HepG2 (cell line): ENCODE data around the gene HOXD3. TPM values are rescaled to one million over a fixed set of nuclear protein-coding genes. Genes with fewer than 3 reads are reported as not detected.

ENCODE experiments used
- ATAC-seq: fragments of 200-7000 bp; cut with Tn5 transposase; 3 replicates; pipeline ENCODE4 v1.9.1; 2020; ENCODE audit warnings: mild to moderate bottlenecking, moderate library complexity
- BruUV-seq: library from RNA; stranded (reverse); fragments of 400-500 nt; replicated peaks from 2 replicates; lab custom pipeline; 2021; lab: Mats Ljungman, UMichigan
- CTCF ChIA-PET: fragments of 300-600 bp; formaldehyde crosslinking; extraction: SDS; loops from one replicate; lab custom pipeline; 2021; ENCODE audit warnings: low total read pairs, inconsistent platforms, low intra/inter-chr PET ratio; lab: Yijun Ruan, JAX
- POLR2A ChIA-PET: fragments of 350-600 bp; sonication (Branson Sonifier 250); formaldehyde crosslinking; loops from one replicate; lab custom pipeline; 2020; ENCODE audit warnings: antibody characterized with exemption, inconsistent platforms; lab: Yijun Ruan, JAX
- DNase-seq: peaks from one replicate; pipeline ENCODE4 v3.0.0-alpha.2; 2015; ENCODE audit warnings: low spot score
- FAIRE-seq: peaks from 3 replicates; lab custom pipeline; 2011; peaks lifted over from hg19 to GRCh38; lab: Jason Lieb, UNC
- H2AFZ ChIP-seq: one replicate; pipeline ENCODE4 v1.6.1; 2011; ENCODE audit warnings: low read length, inconsistent platforms
- H3K27ac ChIP-seq: fragments of 300-600 bp; 3 replicates; pipeline ENCODE4 v1.8.0; 2011; ENCODE audit warnings: mixed run types, mild to moderate bottlenecking, mixed read lengths, low read length, inconsistent platforms; ENCODE audit not compliant: insufficient read depth; ENCODE audit errors: extremely low read length
- H3K27me3 ChIP-seq, 2 experiments: fragments of 200-600 bp in 1 of 2; 2 replicates in 1 of 2; 3 replicates in 1 of 2; pipeline versions ENCODE4 v1.6.0 to v1.8.0; 2011; ENCODE audit warnings: low read length in 2 of 2, mild to moderate bottlenecking in 2 of 2, moderate library complexity in 2 of 2, inconsistent platforms in 1 of 2; ENCODE audit not compliant: insufficient read depth in 2 of 2, control insufficient read depth in 1 of 2
- H3K36me3 ChIP-seq, 2 experiments: fragments of 200-600 bp in 1 of 2; replicated peaks in 1 of 2; 2 replicates in 1 of 2; 3 replicates in 1 of 2; pipeline versions ENCODE4 v1.5.1 to v1.8.0; 2011; ENCODE audit warnings: low read length in 2 of 2, inconsistent platforms in 1 of 2; ENCODE audit not compliant: insufficient read depth in 2 of 2, control insufficient read depth in 1 of 2
- H3K4me1 ChIP-seq: 2 replicates; pipeline ENCODE4 v1.5.1; 2012; ENCODE audit warnings: low read length, inconsistent platforms; ENCODE audit not compliant: insufficient read depth
- H3K4me2 ChIP-seq: 2 replicates; pipeline ENCODE4 v1.6.0; 2011; ENCODE audit warnings: low read depth, low read length, inconsistent platforms
- H3K4me3 ChIP-seq, 3 experiments: fragments of 200-600 bp in 1 of 3; sonication (generic), shearing (Covaris generic) in 1 of 3; replicated peaks in 1 of 3; 2 replicates each; pipeline ENCODE4 v1.5.1; 2011 to 2016; ENCODE audit warnings: low read length in 3 of 3, inconsistent platforms in 2 of 3, low read depth in 2 of 3, mild to moderate bottlenecking in 2 of 3, control low read depth in 1 of 3, mixed read lengths in 1 of 3; ENCODE audit not compliant: insufficient read depth in 1 of 3
- H3K79me2 ChIP-seq: one replicate; pipeline ENCODE4 v1.6.1; 2011; ENCODE audit warnings: low read length, inconsistent platforms; ENCODE audit not compliant: insufficient read depth
- H3K9ac ChIP-seq: 2 replicates; pipeline ENCODE4 v1.6.0; 2011; ENCODE audit warnings: mild to moderate bottlenecking, low read depth, low read length, inconsistent platforms; ENCODE audit not compliant: insufficient read depth
- H3K9me3 ChIP-seq: 2 replicates; pipeline ENCODE4 v1.5.1; 2012; ENCODE audit warnings: mild to moderate bottlenecking, low read length
- H4K20me1 ChIP-seq: 2 replicates; pipeline ENCODE4 v1.6.0; 2011; ENCODE audit warnings: inconsistent platforms, mild to moderate bottlenecking, low read length, moderate library complexity; ENCODE audit not compliant: insufficient read depth
- ELF4 ChIP-seq: sonication (generic); formaldehyde crosslinking; IDR thresholded peaks from 2 replicates; pipeline ENCODE4 v1.5.0; 2020; ENCODE audit warnings: missing genetic modification reagents, mild to moderate bottlenecking, moderate library complexity, borderline replicate concordance
- HMGXB4 ChIP-seq, 2 experiments: sonication (generic) in 1 of 2; formaldehyde crosslinking in 1 of 2; IDR thresholded peaks; 2 replicates each; pipeline versions ENCODE4 v1.4.0 to v1.6.1; 2018 to 2020; ENCODE audit warnings: missing genetic modification reagents in 2 of 2, borderline replicate concordance in 1 of 2, low read depth in 1 of 2, mild to moderate bottlenecking in 1 of 2, missing biosample characterization in 1 of 2
- MED1 ChIP-seq: sonication (generic); formaldehyde crosslinking; IDR thresholded peaks from 2 replicates; pipeline ENCODE4 v1.4.0; 2020; ENCODE audit warnings: missing genetic modification reagents
- MYNN ChIP-seq: sonication (generic); formaldehyde crosslinking; IDR thresholded peaks from 2 replicates; pipeline ENCODE4 v1.4.0; 2020; ENCODE audit warnings: mild to moderate bottlenecking, low read depth, missing genetic modification reagents
- NBN ChIP-seq: fragments of 450-650 bp; conservative IDR thresholded peaks from 2 replicates; pipeline ENCODE4 v1.6.1; 2017
- ZNF574 ChIP-seq: sonication (generic); formaldehyde crosslinking; IDR thresholded peaks from 2 replicates; pipeline ENCODE4 v1.4.0; 2020; ENCODE audit warnings: missing genetic modification reagents
- WGBS: methylation state at CpG from one replicate; pipeline ENCODE4 v1.1.6; 2017; ENCODE audit warnings: low lambda C conversion rate; 5-methylcytosine and 5-hydroxymethylcytosine counted together
- in situ Hi-C: cut with HindIII; loops from 2 replicates; pipeline ENCODE4 v1.10.0; 2017; ENCODE audit warnings: low pct_unique_long_range_greater_than_20kb; ENCODE audit not compliant: extremely low pct_ligation_motif_present
- intact Hi-C: fragments of 100-400 bp; cut with micrococcal nuclease; formaldehyde crosslinking; loops from one replicate; pipeline ENCODE4 v1.10.0; 2022; ENCODE audit not compliant: unreplicated experiment
- polyA plus RNA-seq, 8 experiments: library from polyadenylated mRNA; depleted of rRNA in 3 of 8; stranded (reverse) in 7 of 8; unstranded in 1 of 8; fragments of >200 nt; fragmentation: Illumina TruSeq in 4 of 8; extraction: Trizol in 4 of 8; gene quantifications; 2 replicates each; pipeline versions ENCODE4 v1.2.1 to v1.2.3, GENCODE V29; 2011 to 2016; ENCODE audit warnings: low read depth in 4 of 8, missing spikeins in 1 of 8, mixed read lengths in 1 of 8; ENCODE audit not compliant: insufficient read depth in 1 of 8
- total RNA-seq, 5 experiments: library from RNA; depleted of rRNA; stranded (reverse); fragments of >200 nt; fragmentation: Illumina TruSeq; extraction: Trizol; gene quantifications; 2 replicates each; pipeline ENCODE4 v1.2.3, GENCODE V29; 2016; ENCODE audit warnings: low read depth in 1 of 5

Gene HOXD3
- total and polyA plus RNA-seq, 2 of the 13 experiments (the other 11 are each of a cell fraction or from before 2014, with no cell fraction given) = 0.05 to 0.09 TPM

GRCh38 chr2:176146645-176147044 is 10.5 kb upstream of the HOXD3 start:
- Histone ChIP-seq H3K4me1 (peaks cover 21% of the 10 kb centered on the region), H3K36me3 (no peaks in the 10 kb centered on the region), H3K4me3 (no peak overlapping the region), H3K9ac (no peak overlapping the region), H3K9me3 (no peaks in the 10 kb centered on the region), H3K27me3 (peaks cover 16 to 94% of the 10 kb centered on the region in 2 experiments), H2AFZ (no peak overlapping the region), H3K4me2 (no peak overlapping the region), H3K27ac (no peak overlapping the region), H3K79me2 (no peaks in the 10 kb centered on the region), H4K20me1 (no peaks in the 10 kb centered on the region)
- intact Hi-C loops = no loop called here
- CTCF ChIA-PET = no interaction called here
- in situ Hi-C loops = no loop called here
- no TSS peak for BruUV-seq
- FAIRE-seq (no peak), ATAC-seq (no peak), DNase-seq (no peak)
- POLR2A ChIA-PET = no interaction called here
- TF ChIP-seq MYNN (CRISPR knock-in tag) = no peak
- TF ChIP-seq MED1 = no peak
- no peak for TF ChIP-seq HMGXB4 (CRISPR knock-in tag; IDR thresholded peaks at IDR 0.05; ENCODE audit: borderline replicate concordance in 1 of 2, low read depth in 1 of 2)

GRCh38 chr2:176147210-176147799 is 9.8 kb upstream of the HOXD3 start:
- CTCF ChIA-PET = no interaction called here
- Histone ChIP-seq H3K36me3 (no peaks in the 10 kb centered on the region), H3K4me1 (peaks cover 21% of the 10 kb centered on the region), H3K9ac (no peak overlapping the region), H3K79me2 (no peaks in the 10 kb centered on the region)
- intact Hi-C loops = no loop called here
- no peak for TF ChIP-seq ELF4 (CRISPR knock-in tag)
- TF ChIP-seq ZNF574 (CRISPR knock-in tag) = no peak
- TF ChIP-seq NBN = no peak
- TF ChIP-seq, all 625 proteins: peak for 0
- Histone ChIP-seq H3K9me3 (no peaks in the 10 kb centered on the region), H2AFZ (no peak overlapping the region), H3K4me3 (no peak overlapping the region), H4K20me1 (no peaks in the 10 kb centered on the region), H3K4me2 (no peak overlapping the region), H3K27ac (no peak overlapping the region), H3K27me3 (peaks cover 19 to 93% of the 10 kb centered on the region in 2 experiments)
- no TSS peak for BruUV-seq
- DNase-seq (no peak), ATAC-seq (no peak), FAIRE-seq (no peak)
- POLR2A ChIA-PET = no interaction called here
- 63% methylated on average over 32 of the region's 32 CpGs for WGBS
- in situ Hi-C loops = no loop called here
